NCI-H446 treated with DMSO at 0.1 percent for 48 hours (cell line): ENCODE measurements around the gene TEC.
"Not testable (repeated sequence)": the region's sequence is repeated elsewhere in the genome, so short reads cannot be mapped to it uniquely, and the experiment has no call there.

ENCODE experiments used
- DNase-seq: peaks from one replicate; lab custom pipeline; 2025; lab: John Stamatoyannopoulos, UW

Gene TEC

GRCh38 chr4:48167538-48168263, 101.9 kb downstream of the TEC start:
- DNase-seq: no peak

- DNase-seq: not testable (repeated sequence)
These were observed 105.1 kb downstream of the TEC start for GRCh38 chr4:48164561-48164960.

GRCh38 chr4:48163746-48164145, 105.9 kb downstream of the TEC start:
- DNase-seq: no peak

DNA sequence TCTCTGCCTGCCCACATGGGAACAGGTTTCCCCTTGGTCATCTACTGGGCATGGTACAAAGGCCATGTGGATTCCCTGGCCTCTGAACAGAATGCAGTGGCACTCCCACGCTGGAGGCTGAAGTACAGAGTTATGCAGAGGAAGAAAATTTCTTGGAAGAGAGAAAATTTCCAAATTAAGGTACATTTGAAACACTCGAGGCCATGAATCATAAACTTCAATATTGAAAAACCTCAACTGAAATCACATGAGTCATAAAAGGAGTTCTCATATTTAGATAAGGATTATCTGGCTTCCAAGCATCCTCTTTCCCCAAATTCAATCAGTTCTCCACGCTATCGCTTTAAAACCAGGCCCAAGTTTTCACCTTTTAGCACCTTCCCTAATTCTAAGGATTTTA, 107.5 kb downstream of the TEC start:
- no peak for DNase-seq

GRCh38 chr4:48157271-48157670, 112.4 kb downstream of the TEC start:
- DNase-seq: no peak

GRCh38 chr4:48156423-48156822, 113.2 kb downstream of the TEC start:
- no peak for DNase-seq

- no peak for DNase-seq
These were observed 115.7 kb downstream of the TEC start for GRCh38 chr4:48153791-48154550.

GRCh38 chr4:48152259-48152658, 117.4 kb downstream of the TEC start:
- no peak for DNase-seq

- DNase-seq: no peak
These were observed 119.7 kb downstream of the TEC start for GRCh38 chr4:48149827-48150370.

GRCh38 chr4:48147621-48148020, 122.0 kb downstream of the TEC start:
- no peak for DNase-seq

- DNase-seq: peak; percentile 6
These were observed 128.6 kb downstream of the TEC start for GRCh38 chr4:48141048-48141447.

- DNase-seq: no peak
These were observed 129.9 kb downstream of the TEC start for GRCh38 chr4:48139691-48140090.

DNA sequence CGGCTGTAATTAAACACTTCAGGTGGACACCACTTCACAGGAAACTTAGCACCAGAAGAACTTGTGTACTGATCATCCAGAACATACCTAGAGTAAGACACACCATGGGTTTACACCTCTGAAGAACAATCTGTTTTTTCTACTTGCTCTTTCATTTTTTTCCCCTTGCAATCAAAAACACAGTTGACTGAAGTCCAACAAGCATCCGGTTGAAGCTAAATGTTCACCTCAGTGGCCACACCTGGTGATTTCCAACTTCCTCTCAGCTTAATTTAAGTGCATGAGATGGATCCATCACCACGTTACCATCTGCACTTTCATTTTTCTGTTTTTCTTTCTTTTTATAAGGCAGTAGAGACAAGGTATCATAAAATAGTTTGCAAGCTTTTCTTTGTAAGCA, 130.7 kb downstream of the TEC start:
- DNase-seq: no peak

DNA sequence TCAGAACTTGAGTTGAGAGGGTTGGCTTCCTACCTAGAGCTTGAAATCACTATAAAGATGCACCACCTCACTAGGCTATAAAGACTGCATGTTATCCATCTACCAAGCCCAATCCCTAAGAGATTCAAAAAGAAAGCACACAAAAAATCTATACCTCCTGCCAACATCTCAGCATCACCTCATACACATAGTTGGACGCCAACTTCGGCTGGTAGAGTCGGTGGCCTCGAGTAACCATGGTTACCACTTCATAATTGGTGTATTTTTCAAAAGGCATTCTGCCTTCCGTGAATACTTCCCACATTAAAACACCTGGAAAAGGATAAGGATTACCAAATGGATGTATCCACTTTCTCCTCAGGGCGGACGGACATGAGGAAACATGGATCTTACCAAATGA, 131.1 kb downstream of the TEC start:
- DNase-seq: no peak

- no peak for DNase-seq
These were observed 131.8 kb downstream of the TEC start for GRCh38 chr4:48137846-48138245.

GRCh38 chr4:48134081-48134480, 135.6 kb downstream of the TEC start, which contains the start of gene TXK:
TSS of gene TXK (minus strand) at chr4:48134250. CDS start at chr4:48134170, 80 bp downstream.
- DNase-seq: no peak

DNA sequence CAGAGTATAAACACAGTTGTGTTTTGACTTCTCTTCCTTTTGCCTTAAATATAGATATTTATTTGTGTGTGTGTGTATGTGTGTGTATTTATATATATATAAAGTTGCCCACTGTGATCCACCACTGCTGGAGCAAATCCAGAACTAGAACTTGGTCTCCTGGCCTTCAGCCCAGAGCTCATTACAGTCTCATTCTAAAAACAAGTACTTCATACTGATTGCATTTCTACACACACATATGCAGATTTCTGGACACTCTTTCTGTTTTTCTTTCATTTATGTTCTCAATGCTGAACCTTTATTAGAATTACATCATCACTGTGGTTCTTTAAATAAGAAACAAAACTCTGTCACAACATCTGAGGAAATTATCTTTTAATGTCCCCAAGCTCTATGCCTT, 136.0 kb downstream of the TEC start:
- DNase-seq: peak; percentile 13

- no peak for DNase-seq
These were observed 137.9 kb downstream of the TEC start for GRCh38 chr4:48131736-48132135.

DNA sequence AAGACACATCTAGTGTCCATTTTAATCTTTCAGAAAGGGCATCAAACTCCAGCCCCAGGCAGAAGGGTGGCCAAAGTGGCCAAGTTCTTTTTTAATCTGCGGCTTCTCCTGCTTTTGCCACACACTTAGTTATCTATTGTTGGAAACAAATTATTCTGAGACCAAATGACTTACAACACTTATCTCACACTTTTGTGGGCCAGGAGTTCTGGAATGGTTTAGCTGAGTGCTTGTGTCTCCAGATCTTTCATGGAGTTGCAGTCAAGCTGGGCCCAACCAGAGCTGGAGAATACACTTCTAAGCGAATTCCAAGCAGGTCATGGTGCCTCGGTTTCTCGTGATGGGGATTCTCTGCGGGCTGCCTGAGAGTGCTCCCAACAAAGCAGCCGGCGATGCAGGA, 139.5 kb downstream of the TEC start:
- no peak for DNase-seq

DNA sequence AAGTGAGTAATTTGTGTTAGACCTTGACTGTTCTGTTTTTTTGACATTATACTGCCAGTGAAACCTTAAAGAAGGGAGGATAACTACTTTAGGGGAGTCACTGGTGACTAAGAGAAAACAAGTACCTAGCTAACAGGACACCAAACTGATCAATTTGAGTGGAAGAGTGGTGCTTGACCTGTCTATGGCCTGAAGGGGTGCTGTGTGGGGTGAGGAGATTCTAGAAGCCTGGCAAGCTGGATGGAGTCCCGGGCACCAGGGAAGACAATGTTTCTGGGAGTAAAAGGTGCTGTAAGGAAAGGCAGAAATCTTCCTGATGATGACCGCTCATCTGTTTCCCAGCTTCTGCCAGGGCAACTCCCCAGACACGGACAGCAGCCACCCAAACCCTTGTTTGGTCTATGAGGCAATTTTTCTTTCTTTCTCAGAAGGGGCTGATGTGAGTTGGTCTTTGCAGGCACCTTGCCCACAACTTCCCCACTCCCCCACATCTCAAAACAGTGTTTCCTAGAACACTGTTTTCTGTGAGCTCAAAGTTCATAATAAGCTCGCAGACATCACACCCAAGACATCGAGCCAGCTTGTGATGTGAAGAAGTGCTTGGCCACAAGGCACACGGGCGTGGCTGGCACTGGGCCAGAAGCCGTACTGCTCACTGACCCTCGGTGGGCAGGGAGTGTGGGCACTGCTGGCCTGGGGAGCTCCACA, 140.2 kb downstream of the TEC start:
- no peak for DNase-seq

DNA sequence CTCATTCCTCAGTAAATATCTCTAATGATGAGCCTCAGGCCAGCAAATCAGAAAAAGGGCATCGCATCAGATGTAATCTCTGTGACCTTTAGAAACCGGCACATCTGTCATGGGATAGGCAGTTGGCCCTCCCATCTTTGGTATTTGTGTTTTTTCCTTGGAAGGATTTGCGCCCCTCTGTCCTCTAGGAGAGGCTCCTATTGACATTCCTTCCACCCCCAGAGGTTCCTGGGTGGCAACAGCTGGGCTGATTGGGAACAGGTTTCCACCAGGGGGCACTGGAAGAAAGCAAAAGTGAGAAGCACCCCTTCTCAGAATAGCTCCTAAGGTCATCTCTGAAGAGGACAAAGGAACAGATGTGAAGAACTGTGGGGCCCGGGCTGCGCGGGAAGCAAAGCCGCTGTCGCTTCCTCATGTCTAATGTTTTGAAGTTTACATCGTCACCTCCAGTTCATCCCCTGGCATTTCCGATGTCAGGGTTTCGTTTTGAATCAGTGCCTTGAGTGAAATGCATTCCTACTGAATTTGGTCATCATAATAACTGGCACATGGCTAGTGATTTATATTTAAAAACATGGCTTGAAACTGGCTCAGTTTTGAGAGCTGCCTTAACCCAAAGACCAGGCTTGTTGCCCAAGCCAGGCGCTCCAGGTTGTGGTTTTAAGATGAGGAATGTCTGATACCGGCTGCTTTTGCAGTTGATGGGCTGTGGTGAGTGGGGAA, 141.8 kb downstream of the TEC start:
- DNase-seq: no peak

DNA sequence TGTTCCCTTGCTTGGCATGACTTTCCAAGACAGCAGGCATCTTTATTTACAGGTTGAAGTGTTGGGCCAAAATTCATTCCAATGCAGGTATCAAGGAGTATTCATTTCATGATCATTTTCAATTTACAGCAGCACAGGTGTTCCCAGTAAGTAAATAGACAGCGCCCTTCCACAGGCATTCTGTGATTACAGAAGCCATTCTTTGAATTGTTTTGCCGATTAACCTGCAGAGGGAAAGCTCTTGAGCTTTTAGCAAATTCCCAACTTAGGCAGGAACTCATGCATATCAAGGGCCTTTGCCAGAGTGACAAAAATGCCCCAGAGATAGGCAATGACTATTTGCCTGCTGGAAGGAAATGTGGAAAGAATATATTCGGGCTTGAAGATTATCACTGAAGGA, 142.4 kb downstream of the TEC start:
- no peak for DNase-seq
